ENCODE measurements around the gene INAVA. TPM values are rescaled to one million over a fixed set of nuclear protein-coding genes. Genes with fewer than 3 reads are reported as not detected.

The INAVA gene
- not detected for total RNA-seq

- Histone ChIP-seq H3K4me3 (no peak within 1 kb of the TSS), H3K4me1 (peaks cover 0 to 15% of the 10 kb centered on the region in 2 donors), H3K27ac (no peak within 1 kb of the TSS), H3K9me3 (no peaks in the 10 kb centered on the region), H3K27me3 (peaks cover 0 to 8% of the 10 kb centered on the region in 2 donors), H3K36me3 (no peaks in the 10 kb centered on the region)
- TF ChIP-seq CTCF (IDR thresholded peaks at IDR 0.05): no peak
- DNase-seq (ENCODE audit: low spot score): no peak
Measured at GRCh38 chr1:200894712-200895442, at the start of gene INAVA. Gene INAVA, plus strand, starts transcription at chr1:200894900. Its CDS starts 3,501 bp downstream, at chr1:200898401.

- TF ChIP-seq CTCF (IDR thresholded peaks at IDR 0.05): no peak
- Histone ChIP-seq H3K9me3 (no peaks in the 10 kb centered on the region), H3K27ac (no peak overlapping the region), H3K4me1 (no peaks in the 10 kb centered on the region), H3K27me3 (no peaks in the 10 kb centered on the region), H3K4me3 (no peak overlapping the region), H3K36me3 (peaks cover 46% of the 10 kb centered on the region)
- no peak for DNase-seq (ENCODE audit: low spot score)
Measured at GRCh38 chr1:200845360-200845759, 49.3 kb upstream of the INAVA start.

GRCh38 chr1:200846398-200846797 is 48.3 kb upstream of the INAVA start:
- no peak for DNase-seq (ENCODE audit: low spot score)
- no peak for TF ChIP-seq CTCF (IDR thresholded peaks at IDR 0.05)
- Histone ChIP-seq H3K27ac (no peak overlapping the region), H3K4me3 (no peak overlapping the region), H3K36me3 (peaks cover 46% of the 10 kb centered on the region), H3K27me3 (no peaks in the 10 kb centered on the region), H3K9me3 (no peaks in the 10 kb centered on the region), H3K4me1 (no peaks in the 10 kb centered on the region)

- Histone ChIP-seq H3K4me1 (no peaks in the 10 kb centered on the region), H3K27me3 (no peaks in the 10 kb centered on the region), H3K4me3 (no peak overlapping the region), H3K36me3 (peaks cover 50% of the 10 kb centered on the region), H3K9me3 (no peaks in the 10 kb centered on the region), H3K27ac (no peak overlapping the region)
- no peak for TF ChIP-seq CTCF (IDR thresholded peaks at IDR 0.05)
- DNase-seq (ENCODE audit: low spot score): no peak
Measured at GRCh38 chr1:200849430-200849829, 45.3 kb upstream of the INAVA start.

- Histone ChIP-seq H3K36me3 (peaks cover 50% of the 10 kb centered on the region), H3K27ac (no peak overlapping the region), H3K4me3 (no peak overlapping the region), H3K27me3 (no peaks in the 10 kb centered on the region), H3K4me1 (no peaks in the 10 kb centered on the region), H3K9me3 (no peaks in the 10 kb centered on the region)
- DNase-seq (ENCODE audit: low spot score): no peak
- no peak for TF ChIP-seq CTCF (IDR thresholded peaks at IDR 0.05)
Measured at GRCh38 chr1:200850554-200850953, 44.1 kb upstream of the INAVA start.

All from right atrium auricular region (tissue), 2 donors.